OCI-M2 (cell line): ENCODE data around the gene PIM3.

Experiments used
- DNase-seq: peaks from one replicate; lab custom pipeline; 2025; ENCODE audit not compliant: unreplicated experiment; lab: John Stamatoyannopoulos, UW

PIM3 gene

DNA sequence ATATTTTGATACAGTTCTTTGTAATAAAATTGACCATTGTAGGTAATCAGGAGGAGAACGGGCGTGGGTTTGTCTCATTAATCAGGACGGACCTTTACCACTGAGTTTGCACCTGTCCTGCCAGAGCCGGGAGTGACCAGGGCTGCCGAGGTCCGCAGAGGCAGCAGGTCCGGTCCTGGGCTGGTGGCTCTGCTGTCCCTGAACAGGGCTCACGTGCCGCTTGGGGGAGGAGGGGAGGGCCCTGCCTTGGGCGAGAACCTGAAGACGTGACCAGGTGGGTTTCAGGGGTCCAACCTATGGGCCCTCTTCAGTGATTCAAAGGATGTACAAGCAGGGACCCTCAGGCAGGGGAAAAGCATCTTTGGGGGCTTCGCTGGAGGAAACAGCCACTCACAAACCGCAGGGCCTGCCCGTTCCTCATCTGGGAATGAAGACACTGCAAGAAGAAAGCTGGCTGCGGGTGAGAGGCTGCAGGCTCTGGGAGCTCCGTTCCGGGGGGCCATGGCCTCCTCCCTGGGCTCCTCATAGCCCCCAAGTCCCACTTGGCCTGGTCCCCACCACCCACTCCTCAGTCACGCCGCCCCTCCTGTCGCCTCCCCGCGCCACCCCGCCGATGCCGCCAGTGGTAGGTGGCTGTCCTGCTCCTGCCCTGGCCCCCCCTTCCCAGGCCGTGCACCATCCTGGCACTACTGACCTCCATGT lies 32.9 kb upstream of the PIM3 start:
- no peak for DNase-seq

DNA sequence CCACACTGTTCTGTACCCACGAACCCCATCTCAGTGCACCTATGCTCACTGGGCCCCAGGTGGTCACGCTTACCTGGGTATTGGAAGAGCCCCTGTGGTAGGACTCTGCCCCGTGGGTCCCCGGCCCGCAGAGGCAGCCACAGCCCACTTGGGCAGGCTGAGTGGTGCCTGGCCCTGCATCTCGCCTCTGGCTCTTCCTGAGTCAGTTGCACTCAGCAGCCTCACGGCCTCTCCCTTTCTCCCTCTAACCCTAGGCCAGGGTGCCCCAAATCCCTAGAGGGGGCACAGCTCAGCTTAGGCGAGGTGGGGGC lies 32.4 kb upstream of the PIM3 start:
- DNase-seq, result no peak

DNA sequence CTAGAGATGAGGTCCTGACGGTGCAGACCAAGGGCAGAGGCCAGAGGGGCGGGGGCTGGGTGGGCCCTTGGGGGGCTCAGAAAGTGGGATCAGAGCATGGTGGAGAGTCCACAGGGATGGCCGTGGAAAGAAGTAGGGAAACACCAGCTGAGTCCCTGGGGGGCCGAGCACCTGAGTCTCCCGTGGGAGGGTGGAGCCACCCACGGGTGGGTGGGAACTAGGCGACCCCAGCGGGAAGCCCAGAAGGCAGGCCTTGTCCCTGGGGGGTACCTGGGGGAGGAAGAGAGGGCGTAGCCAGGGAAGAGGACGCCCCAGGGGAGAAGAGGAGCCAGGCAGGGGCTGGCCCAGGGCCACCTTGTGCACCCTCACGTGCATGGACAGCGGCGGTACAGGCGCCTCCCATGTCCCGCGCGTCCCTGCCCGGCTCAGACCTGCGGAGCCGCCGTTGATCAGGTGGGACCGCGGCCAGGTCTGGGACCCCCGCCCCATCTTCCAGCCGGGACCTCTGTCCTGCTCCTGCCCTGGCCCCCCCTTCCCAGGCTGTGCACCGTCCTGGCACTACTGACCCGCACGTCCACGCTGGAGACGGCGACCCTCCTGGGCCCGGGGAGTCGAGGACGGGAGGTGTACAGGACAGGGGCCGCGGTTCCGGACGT lies 31.9 kb upstream of the PIM3 start:
- no peak for DNase-seq

DNA sequence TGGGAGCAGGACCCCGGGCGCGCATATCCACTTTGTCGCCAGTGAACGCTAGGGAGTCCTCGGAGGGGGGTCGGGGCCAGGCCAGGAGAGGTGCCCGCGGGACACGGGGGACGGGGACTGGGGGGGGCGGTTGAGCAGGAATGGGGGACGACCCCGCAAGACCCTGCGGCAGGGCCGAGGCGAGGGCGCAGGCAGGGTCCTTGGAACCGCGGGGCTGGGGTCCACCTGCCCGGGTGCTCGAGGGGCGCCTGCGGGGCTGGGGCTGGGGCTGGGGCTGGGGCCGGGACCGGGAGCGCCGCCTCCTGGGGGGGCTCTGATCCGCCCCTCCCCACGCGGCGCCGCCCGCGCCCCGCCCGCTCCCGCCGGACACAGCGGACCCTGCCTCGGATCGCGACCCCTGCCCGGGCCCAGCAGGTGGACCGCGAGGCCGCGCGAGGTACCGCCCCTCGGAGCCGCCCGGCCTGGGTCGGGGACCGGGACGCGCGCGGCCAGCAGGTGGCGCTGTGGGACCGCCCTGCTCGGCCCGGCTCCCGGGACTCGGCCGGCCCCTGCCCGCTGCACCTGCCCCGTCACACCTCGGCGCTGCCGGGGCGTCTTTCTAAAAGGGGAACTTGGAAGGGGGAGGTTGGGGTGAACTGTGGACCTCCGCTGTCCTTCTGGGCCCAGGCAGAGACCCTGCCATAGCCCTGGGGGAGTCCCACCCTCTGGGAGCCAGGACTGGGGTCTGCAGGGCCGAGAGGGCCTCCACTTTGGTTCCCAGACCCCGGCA lies 31.2 kb upstream of the PIM3 start:
- no peak for DNase-seq

DNA sequence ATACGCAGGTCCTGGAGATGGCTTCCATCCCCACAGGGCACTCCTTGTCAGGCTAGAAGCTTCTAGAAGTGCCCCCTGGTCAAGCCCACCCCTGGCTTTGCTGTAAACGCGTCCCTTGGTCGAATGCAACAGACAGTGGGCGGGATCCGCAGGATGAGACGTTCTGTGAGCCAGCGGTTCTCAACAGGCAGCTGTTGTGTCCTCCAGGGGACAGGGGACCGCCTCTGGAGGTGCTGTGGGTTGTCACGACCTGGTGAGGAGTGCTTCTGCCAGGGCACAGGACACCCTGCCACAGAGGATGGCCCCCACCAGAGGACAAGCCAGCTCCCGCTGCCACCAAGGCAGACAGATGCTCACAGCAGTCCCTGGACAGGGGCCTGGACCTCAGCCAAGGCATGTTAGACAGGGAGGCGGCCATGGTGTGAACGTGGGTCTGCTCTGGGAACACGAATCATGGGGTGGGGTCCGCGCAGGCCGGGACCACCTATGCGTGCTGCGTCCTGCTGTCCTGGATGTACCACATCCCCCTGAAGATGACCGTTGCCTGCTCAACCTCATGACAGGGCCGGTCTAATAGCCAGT lies 30.5 kb upstream of the PIM3 start:
- DNase-seq, result no peak

DNA sequence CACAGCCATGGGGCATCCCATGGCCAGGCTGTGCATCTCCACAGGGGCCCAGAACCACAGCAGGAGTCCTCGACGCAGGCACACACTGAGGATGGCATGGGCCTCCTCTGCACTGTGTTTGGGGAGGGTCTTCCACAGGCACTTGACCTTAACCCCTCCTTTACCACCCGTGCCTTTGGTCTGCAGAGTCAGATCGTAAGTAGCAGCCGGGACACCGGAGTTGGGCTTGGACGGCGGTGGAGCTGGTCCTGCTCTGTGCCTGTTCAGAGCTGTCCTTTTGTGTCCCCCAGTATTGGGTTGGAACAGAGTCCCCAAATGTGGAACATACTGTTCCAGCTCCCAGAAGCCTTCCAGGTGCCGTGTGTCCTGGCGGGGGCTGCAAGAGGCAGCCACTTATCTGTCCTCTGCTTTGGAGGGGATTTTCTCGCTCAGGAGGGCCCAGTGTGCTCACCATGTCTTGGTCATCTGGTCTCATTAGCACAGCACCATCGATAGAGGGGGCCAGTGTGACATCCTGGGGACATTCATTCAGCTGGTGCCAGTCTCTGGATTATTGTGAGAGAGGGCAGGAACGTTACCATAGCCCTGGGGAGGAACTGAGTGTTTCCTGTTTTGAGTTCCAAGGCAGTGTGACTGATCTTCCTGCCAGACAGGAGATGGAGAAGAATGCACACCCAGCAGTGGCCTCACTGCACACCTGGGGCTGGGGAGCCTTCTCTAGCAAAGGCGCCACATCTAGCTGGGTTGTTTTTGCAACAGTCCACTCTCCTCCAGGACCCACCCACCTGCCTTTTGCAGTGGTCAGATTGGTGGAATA lies 29.8 kb upstream of the PIM3 start:
- DNase-seq, result peak; percentile 65

DNA sequence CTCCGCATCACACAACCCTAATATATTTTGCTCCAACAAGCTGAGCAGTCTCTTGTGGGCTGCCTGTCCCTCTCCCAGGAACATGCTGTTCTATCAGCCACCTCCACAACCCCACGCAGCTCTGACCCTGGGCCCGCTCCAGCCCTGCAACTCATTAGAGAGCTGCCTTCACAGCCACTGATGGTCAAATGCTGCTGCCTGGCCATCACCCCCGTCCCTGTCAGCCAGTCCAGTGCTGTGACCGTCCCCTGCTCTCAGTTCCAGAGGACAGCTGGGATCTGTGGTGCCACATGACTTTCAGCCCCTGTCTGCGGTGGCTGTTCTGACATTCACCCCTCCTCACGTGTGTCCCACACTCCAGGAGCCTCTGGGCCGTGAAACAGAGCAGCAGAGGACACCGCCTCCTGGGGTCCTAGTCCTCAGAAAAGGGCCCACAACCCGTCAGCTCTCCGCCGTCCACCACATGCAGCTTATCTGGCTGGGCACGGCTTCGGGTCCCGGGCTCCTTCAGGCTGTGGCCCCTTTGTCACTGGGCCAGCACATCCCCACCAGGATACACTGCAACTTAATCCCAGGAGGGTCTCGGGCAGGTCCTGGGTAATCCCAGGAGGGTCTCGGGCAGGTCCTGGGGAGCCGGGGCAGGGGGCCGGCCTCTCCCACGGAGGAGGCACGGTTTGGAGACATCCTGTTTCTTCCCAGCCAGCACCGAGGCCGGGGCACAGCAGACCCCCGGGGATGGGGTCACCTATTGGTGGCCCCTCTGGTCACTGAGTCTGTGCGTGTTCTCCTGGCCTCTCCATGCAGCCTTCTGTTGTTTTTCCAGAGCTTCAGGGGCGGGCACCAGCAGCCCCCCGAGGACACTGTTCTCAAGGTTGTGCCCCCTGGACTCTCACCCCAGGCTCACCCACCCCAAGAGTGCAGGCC lies 27.1 kb upstream of the PIM3 start:
- no peak for DNase-seq

DNA sequence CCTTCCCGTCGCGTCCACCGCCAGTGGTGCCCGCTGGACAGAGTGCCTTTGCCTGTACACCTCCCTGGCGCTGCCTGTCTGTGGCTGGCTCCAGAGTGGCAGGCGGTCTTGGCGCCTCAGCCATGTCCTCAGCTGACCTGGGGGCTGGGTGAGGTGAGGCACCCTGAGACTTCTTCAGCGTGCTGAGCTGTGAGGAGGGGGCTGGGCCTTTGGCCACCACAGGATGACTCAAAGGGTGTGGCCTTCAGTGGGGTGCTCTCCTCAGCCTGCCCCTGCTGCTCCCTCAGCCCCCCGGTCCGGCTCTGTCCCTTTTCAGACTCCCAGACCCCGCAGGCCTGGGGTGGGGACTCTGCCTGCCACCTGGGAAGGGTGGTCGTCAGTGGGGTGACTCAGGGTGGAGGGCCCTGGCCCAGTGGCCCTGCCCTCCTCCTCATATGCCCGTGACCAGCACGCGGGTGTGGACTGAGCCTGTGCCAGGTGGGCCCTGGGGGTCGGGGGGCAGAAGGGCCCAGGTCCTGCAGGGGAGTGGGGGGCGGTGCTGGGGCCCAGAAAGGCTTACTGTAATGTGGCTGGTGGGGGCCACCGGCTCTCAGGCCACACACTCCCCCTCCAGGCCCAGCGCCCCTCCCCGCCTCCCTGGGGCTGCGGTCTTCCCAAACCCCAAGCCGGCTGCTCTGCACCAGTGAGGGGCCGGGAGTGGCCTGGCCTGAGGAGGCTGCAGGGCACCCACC lies 26.2 kb upstream of the PIM3 start:
- DNase-seq, result no peak

DNA sequence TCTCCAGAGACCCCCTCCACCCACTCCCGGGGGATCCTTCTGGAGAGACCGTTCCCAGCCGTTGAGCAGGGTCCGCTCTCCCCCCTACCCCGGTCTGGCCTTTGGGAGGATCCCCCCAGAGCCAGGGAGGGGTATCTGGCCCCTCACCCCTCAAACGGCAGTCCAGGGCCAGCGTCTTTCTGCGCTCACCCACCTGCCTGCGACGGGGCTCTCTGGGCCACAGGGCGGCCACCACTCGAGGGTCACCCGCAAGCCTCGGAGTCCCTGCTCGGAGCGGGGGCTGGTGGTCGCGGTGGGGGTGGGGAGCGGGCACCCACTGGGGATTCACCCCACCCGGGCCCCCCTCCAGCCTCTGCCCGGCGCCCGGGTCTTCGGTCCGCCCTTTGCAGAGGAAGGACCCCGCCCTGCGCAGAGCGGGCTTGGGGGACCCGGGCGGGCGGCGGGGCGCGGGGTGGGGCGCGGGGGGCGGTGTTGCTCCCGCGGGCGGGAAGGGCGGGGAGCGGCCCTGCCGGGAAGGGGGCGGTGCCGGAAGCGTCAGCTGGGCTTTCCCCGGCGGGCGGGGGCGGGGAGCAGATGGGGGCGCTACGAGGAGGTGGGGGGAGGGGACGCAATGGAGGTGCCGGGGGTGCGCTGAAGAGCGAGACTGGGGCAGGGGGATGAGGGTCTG lies 25.5 kb upstream of the PIM3 start:
- no peak for DNase-seq

DNA sequence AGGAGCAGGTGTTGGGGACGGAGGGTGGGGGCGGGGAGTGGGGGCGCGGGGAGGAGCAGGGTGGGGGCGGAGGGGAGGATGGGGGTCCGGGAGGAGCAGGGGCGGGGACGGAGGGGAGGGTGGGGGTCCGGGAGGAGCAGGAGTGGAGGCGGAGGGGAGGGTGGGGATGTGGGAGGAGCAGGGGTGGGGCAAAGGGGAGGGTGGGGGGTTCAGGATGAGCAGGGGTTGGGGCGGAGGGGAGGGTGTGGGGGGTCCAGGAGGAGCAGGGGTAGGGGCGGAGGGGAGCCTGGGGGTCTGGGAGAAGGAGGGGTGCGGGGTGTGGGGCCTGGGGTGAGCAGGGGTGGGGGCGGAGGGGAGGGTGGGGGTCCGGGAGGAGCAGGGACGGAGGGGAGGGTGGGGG lies 25.0 kb upstream of the PIM3 start:
- no peak for DNase-seq

DNA sequence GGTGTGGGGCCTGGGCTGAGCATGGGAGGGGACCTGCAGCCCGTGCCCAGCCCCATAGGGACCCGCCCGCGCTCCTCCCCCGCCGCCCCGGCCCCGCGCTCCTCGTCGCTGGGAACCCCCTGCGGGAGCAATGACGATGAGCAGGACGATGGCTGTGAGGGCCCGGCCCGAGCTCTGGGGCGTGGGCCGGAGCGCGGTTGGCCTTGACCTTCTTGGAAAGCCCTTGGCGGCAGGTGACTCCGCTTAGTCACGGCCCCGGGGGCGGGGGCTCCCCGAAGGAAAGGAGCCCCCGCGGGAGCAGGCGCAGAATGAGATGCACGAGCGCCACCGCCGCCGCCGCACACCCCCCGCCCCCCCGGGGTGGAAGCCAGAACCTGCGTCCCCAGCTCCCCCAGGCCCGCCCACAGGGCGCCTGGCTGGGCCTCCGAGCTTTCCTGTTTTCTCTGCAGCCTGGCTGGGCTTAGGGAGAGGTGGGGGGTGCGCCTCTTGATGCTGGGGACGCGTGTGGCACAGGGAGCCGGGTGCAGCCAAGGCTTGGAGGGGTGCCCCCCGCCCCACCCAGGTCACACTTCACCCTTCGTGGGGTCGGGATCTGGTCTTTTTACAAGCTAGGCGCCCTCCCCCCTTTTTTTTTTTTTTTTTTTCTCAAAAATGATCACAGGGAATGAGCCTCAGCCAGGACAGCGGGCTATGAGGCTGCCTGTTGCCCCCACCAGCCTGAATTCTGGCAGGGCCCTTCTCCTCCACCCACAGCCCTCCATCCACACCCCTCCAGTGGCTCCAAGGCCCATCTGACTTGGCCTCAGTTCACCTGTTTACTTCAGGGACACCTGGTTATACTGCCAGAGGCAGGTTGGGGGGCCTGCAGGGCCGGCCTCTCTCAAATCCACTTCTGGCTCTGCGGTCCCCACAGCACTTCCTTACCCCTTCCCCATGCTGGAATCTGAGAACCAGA lies 24.3 kb upstream of the PIM3 start:
- no peak for DNase-seq

DNA sequence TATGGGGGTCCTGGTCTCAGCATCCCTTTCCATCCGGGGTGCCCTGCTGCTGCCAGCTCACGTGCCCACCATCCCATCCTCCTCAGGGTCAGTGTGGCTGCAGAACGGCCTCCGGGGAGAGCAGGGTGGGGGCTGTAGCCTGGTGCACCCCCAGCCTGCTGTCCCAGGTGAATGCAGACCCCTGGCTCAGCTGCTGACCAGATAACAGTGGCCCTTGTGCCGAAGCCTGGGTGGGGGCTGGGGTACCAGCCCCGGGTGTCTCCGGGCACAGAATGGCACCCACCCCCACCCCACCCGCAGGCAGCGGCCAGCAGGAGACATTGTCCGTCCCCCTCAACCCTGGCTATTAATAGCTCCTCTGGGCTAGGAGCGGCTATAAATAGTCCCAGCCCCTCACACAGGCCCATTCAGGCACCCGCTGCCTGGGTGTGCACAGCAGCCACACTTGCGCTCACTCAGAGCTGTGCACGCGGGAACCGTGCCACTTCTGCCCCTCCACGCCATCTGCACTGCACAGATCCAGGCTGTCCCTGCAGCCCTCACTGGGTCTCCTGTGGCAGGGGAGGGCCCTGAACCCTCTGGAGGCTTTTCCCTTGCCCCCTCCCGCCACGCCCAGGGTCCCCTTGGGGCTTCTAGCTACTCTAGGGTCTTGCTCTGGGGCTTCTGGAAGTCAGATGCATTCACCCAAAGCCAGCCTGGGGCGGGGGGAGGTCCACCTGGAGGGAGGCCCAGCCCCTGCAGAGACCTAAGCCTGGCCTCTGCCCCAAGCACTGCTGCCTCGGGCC lies 23.4 kb upstream of the PIM3 start:
- no peak for DNase-seq

DNA sequence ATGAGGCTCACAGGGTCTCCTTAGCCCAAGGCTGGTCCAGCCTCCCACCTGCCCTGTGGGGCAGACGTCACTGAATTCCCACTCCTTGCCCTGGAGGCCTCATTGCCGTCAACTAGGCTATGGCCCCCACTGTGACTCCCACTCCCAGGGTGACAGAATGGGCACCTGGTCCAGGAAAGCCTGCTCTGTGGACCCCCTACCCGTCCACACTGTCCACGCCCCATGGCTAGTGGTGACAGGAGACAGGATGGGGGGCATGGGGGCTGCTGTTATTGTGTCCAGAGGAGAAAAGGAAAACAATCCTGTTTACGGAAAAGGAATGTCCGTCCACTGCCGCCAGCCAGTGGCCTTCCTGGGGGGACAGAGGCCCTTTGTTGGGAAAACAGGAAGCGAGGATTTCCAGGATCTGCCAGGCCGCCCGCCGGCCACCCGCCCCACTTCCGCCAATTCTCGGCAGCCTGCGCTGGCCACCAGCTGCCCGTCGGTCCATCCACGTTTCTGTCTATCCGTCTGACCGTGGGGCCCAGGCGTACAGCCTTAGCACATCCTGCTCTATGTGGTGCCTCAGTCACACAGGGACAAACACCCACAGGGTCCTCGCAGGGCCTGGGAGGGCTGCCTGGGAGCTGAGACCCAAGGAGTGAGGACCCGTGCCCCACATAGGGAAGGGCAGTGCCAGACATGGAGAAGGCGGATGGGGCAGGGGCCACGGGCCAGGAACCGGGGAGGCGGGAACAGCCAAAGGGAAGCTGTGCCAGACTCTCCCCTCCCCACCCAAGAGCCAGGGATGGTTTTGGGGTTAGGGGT lies 22.6 kb upstream of the PIM3 start:
- DNase-seq, result no peak

DNA sequence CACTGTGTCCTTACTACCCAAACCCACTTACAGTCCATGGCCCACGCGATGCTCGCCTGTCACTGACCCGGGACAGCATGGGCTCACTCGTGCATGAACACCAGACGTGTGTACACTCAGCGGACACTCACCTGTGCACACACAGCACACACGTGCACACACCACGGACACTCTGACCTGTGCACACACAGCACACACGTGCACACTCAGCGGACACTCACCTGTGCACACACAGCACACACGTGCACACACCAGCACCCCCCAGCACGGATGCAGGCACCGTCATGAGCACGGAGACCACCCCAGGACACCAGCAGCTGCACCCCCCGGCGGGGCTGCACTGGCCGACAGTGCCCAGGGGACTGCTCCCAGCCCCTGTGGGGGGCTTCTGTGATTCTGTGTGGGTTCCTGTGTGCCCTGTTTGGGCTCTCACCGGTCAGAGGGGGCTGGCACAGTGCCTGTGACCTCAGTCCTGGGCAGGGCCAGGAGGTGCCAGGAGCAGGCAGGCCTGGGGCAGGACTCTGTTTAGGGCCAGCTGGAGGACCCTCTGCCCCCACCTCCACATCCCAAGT lies 21.9 kb upstream of the PIM3 start:
- DNase-seq, result no peak

DNA sequence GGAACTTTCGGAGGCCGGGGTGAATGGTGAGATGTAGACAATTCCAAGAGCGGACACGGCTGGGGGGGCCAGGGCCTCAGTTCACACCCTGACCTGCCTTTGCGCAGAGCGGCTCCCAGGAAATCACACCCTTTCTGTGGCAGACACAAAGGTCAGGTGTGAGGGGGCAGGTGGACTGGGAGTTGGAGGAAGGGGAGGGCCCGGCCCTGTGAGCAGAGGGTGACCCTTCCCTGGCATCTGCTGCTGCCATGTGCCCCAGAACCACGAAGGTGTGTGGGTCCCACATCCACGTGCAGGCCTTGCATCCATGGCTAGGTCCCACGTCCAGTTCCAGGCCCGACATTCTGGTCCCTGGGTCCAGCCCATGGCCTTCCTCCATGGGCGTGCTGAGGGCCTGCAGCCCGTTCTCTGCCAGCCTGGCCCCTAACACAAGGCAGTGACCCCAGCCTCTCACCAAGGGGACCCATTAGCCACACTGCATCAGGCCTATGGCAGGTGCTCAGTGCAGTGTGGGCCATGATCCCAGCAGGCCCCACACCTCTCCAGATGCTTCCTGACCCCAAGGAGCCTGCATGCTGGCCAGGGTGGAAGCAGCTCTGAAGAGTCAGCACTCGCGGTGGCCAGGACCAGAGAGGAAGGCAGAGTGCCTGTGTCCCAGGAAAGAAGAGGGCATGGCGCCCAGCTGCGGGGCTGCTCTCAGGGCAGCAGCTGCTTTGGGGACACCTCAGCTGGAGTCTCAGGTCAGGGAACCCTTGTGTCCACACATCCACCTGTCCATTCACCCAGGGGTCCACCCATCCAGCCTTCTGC lies 18.9 kb upstream of the PIM3 start:
- DNase-seq, result no peak
